HG03354 (cell line): Measurements from ENCODE around the gene OR6J1.
"Not testable (repeated sequence)": the region's sequence is repeated elsewhere in the genome, so short reads cannot be mapped to it uniquely, and the experiment has no call there.

Experiments used
- ATAC-seq: cut with Tn5 transposase; IDR thresholded peaks from one replicate; pipeline ENCODE4 v1.9.1; 2021; ENCODE audit warnings: mild to moderate bottlenecking; ENCODE audit not compliant: unreplicated experiment, poor library complexity, severe bottlenecking

OR6J1 gene

GRCh38 chr14:22644305-22644635, at the start of gene OR6J1:
TSS of gene OR6J1 (minus strand) at chr14:22644352. CDS start at chr14:22634811, 9,541 bp downstream.
- ATAC-seq, result no peak

DNA sequence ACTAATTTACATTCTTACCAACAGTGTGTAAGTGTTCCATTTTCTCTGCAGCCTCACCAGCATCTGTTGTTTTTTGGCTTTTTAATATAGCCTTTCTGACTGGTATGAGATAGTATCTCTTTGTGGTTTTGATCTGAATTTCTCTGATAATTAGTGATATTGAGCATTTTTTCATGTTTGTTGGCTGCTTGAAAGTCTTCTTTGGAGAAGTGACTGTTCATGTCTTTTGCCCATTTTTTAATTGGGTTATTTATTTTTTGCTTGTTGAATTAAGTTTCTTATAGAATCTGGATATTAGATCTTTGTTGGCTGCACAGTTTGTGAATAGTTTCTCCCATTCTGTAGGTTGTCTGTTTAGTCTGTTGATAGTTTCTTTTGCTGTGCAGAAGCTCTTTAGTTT, 48.0 kb upstream of the OR6J1 start:
- ATAC-seq, result no peak

- no peak for ATAC-seq
Measured at GRCh38 chr14:22691171-22691570, 47.0 kb upstream of the OR6J1 start.

DNA sequence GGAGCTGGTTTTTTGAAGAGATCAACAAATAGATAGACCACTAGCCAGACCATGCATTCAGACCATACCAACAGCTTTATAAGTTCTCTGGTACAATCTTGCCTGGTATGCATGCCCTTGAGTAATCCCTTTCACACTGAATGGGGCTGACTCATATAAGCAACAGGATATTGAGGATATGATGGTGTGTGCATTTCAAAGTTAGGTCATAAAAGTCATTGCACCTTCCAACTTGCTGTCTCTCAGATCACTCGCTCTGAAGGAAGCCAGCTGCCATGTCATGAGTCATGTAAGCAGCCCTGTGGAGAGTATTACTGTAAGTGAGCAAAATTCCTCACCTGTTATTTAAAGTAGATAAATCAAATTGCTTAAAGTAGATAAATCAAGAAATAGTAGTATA, 45.0 kb upstream of the OR6J1 start:
- ATAC-seq, result no peak

DNA sequence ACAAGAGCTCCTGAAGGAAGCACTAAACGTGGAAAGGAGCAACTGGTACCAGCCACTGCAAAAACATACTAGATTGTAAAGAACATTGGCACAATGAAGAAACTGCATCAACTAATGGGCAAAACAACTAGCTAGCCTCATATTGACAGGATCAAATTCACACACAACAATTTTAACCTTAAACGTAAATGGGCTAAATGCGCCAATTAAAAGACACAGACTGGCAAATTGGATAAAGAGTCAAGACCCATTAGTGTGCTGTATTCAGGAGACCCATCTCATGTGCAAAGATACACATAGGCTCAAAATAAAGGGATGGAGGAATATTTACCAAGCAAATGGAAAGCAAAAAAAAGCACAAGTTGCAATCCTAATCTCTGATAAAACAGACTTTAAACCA, 43.8 kb upstream of the OR6J1 start:
- ATAC-seq, result not testable (repeated sequence)

DNA sequence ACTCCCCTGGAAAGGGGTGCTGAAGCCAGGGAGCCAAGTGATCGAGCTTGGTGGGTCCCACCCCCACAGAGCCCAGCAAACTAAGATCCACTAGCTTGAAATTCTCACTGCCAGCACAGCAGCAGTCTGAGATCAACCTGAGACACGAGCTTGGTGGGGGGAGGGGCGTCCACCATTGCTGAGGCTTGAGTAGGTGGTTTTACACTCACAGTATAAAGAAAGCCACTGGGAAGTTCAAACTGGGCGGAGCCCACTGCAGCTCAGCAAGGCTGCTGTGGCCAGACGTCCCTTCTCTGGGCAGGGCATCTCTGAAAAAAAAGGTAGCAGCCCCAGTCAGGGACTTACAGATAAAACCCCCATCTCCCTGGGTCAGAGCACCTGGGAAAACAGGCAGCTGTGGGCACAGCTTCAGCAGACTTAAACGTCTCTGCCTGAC, 42.0 kb upstream of the OR6J1 start:
- ATAC-seq, result not testable (repeated sequence)

DNA sequence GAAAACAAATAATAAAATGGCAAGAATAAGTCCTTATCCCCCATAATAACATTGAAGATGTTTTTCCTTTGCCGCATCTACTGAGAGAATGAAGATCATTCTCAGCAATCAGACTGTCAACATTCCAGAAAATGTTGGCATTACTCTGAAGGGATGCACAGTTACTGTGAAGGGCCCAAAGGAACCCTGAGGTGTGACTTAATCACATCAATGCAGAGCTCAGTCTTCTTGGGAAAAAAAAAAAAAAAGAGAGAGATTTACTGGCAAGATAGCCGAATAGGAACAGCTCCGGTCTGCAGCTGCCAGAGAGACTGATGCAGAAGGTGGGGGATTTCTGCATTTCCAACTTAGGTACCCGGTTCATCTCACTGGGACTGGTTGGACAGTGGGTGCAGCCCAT, 41.3 kb upstream of the OR6J1 start:
- ATAC-seq, result no peak

- not testable (repeated sequence) for ATAC-seq
Measured at GRCh38 chr14:22683428-22683827, 39.3 kb upstream of the OR6J1 start.

GRCh38 chr14:22678221-22678620, 34.1 kb upstream of the OR6J1 start:
- no peak for ATAC-seq

- ATAC-seq, result not testable (repeated sequence)
Measured at GRCh38 chr14:22677551-22677950, 33.4 kb upstream of the OR6J1 start.

DNA sequence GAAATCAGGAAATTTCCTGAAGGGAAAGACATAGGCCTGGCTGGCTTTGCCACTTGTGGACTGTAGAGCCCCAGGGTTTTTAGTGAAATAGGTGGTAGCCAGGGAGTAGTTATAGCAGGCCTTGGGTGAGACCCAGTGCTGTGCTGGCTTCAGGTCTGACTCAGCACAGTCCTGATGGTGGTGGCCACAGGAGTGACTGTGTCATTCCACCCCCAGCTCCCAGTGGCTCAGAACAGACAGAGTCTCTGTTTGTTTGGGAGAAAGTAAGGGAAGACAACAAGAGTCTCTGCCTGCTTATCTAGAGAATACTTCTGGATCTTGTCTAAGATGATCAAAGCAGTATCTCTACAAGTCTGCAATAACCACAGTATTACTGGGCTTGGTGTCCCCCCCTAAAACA, 27.5 kb upstream of the OR6J1 start:
- no peak for ATAC-seq

GRCh38 chr14:22668863-22669262, 24.7 kb upstream of the OR6J1 start:
- ATAC-seq, result no peak

DNA sequence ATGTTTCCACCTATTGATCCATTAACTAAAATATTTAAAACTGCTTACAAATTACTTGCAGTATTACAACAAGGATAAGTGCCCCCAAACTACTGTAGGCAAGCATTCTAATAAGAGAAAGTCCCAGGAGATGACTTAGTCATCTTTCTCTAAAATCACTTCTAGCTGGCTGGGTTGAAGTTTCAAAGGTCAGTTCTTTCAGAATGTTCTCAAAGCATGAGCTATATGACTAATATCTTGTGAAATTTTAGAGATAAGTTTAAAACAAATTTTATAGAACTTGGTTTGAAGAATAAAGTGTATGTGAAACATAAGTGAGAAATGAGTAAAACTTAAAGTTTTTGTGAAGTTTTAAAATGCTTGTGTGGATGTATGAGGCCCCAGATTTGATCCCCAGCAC, 24.3 kb upstream of the OR6J1 start:
- no peak for ATAC-seq

- ATAC-seq, result no peak
Measured at GRCh38 chr14:22667881-22668280, 23.7 kb upstream of the OR6J1 start.

- no peak for ATAC-seq
Measured at GRCh38 chr14:22666203-22666893, 22.2 kb upstream of the OR6J1 start.

DNA sequence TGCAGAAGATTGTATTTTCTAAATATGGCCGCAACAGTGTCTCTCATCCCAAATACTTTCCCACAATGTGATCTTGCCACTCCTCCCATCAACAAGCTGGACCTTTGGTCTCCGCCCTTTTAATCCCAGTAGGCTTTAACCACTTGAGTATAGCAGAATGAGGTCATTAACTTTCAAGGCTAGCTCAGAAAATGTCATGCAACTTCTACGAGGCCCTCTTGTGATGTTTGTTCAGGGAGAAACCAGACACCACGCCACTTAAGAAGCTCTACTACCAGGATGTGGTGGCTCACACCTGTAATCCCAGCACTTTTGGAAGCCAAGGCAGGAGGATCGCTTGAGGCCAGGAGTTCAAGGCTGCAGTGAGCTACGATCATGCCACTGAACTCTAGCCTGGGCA, 20.1 kb upstream of the OR6J1 start:
- no peak for ATAC-seq

DNA sequence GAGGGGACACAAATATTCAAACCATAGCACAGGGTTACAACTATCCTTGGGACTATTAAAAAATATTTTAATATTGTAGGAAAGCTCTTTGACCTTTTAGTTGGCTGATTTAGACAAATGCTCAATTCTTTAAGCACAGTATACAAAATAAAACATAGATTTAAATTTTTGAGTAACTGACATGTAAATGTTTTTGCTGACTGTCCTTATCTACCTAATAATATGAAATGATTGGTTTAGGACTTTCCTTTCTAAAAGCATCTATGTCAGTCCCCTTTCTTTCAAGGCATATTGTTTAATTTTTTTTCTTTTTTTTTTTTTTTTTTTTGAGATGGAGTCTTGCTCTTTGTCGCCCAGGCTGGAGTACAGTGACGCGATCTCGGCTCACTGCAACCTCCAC, 16.5 kb upstream of the OR6J1 start:
- no peak for ATAC-seq

DNA sequence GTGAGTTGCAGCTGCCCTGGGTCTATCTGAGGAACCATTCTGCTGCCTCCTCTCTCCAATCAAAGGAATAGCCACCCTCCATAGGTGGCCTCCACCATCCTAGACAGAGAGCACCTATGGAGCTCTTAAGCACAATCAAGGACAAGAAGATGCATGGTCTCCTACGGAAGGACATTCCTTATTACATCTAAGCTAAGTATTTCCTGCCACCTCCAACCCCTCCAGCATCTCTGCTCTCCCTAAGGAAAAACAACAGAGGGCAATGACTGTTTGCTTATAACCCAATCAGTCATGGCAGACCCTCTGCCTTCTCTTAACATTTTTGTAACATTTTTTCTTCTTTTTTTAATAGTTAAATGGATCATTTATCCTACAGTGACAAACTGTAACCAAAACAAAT, 14.8 kb upstream of the OR6J1 start:
- no peak for ATAC-seq

- ATAC-seq, result no peak
Measured at GRCh38 chr14:22657861-22658260, 13.7 kb upstream of the OR6J1 start.

- no peak for ATAC-seq
Measured at GRCh38 chr14:22656945-22657731, 13.0 kb upstream of the OR6J1 start.

- no peak for ATAC-seq
Measured at GRCh38 chr14:22656226-22656625, 12.1 kb upstream of the OR6J1 start.
